Activated T-helper 1 cell treated with Interleukin-2 at 50 U/mL for 16 hours (primary cell): ENCODE data around the gene WNT7B.

Source experiments
- DNase-seq: peaks from one replicate; pipeline ENCODE4 v3.0.0-alpha.2; 2020; ENCODE audit warnings: low read depth

WNT7B gene

DNA sequence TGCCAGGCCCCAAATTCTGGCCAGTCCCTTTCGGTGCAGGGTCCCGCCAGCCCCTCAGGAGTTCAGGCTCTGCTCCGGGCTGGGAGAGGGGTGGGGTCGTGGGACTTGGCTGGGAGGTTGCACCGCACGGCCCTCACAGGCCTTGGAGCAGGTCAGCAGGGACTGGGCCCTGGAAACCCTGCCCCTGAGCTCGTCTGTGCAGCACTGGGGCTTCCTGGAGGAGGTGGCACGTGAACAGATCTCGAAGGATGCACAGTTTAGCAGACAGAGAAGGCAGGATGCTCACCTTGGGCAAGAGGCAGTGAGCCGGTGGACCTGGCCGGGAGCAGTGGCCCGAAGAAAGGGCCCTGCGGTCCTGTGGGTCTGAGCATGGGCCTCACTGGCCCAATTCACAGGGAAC lies 70.0 kb downstream of the WNT7B start:
- DNase-seq: no peak

DNA sequence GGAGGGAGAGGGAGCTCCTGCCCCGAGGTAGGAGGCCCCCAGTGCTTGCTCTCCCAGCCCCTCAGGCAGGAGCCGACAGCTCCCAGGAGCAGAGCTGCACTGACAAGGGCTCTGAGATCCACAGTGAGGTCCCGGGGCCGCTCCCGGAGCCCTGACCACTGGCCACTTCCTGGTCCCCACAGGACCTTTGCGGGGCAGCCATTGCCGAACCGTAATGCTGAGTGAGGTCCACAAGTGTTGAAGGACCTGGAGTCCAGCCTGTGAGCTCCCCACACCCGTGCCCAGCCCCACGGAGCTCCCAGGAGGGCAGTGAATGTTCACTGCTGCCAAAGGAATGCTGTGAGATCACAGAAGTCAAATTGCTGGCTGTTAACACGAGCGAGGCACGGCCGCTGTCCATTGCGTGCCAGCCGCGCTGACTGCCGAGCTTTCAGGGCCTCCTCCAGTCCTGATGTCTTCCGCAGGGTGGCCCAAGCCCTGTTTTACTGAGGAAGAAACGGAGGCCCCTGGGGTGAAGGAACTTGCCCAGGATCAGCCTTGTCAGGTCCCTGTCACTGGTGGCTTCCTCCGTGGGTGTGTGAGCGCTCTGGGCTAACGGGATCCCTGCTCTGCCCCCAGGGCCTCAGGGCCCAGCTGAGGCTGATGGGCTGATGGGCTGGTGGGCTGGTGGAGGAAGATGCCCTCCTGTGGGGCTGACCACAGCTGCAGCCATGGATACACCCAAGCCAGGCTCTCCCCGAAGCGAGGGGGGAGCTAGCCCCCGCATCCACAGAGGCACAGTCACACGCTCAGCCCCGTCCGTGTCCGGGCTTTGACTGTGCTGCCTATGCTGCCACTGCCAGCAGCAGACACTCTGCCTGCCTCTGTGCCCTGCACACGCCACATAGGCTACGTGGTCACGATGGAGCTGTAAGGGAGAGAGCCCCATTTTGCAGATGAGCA lies 70.8 kb downstream of the WNT7B start:
- no peak for DNase-seq

DNA sequence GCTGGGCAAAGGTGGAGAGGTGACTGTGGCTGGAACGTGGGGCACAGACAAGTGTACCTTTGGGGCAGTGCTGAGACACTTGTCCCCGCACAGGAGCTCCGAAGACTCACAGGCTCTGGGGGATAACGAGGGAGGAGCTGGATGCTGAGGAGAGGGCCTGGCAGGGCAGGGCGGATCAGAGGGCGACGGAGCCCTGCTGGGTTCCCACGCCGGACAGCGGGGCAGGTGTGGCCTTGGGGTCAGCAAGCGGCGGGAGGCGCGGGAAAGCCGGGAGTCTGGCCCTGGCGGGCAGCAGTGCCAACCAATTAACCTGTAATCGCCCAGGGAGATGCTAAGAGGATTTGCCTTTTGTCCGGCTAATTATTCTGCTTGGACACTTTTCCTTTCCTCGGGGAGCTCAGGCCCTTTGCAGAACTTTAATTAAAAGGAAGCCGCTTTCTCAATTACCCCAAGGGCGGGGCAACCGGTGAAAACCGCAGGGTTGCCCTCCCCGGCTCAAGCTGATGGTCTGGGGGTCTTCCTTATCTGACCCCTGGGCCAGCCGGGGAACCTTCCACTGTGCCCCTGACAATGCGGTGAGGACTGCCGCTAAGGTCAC lies 71.5 kb downstream of the WNT7B start:
- no peak for DNase-seq

DNA sequence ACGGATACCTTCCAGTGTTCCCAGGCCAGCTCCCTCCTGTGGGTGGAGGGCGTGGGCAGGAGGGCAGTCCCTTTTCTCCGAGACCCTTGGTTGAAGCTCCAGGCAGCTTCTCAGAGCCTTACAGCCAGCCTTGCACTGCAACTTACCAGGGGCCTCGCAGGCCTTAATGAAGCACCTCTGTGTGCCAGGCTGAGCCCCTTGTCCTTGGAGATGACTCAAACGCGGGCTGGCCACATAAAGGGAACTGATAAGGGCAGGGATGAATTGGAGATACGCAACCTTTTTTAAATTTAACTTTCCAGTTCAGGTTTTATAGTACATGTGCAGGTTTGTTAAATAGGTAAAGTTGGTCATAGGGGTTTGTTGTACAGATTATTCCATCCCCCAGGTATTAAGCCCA lies 72.7 kb downstream of the WNT7B start:
- DNase-seq: no peak

DNA sequence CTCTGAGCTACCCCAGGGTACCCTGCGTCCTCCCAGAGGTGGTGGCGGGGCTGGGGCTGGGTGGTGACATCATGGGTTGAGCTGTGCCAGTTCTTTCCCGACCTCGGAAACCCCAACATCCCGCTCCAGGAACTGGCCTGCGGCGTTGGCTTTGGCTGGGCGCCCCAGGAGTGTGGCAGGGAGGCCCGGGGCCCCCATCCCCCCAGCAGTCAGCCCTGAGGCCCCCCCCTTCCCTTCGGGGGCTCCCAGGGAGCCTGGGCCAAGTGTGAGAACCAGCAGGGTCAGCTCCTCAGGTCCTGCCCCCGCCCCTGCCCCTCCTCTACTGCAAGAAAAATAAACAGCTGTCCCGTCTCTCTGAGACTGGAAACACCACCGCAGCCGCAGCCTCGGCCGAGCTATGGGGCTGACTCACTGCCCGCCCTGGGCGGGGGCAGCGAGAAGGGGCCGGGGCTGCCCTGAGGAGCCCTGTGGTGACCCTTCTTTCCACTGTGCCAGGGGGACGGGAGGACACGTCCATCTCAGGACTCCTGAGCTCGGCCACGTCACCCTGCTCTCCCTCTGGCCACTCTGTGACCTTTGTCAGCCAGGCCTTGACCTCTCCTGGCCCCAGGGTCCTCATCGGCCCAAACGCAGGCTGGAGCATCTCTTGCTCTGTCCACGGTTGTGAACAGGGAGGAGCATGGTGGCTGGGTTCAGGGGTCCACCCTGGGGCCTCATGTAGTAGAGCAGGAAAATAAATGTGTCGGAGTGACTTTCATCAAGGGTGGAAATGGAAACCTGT lies 73.4 kb downstream of the WNT7B start:
- no peak for DNase-seq

DNA sequence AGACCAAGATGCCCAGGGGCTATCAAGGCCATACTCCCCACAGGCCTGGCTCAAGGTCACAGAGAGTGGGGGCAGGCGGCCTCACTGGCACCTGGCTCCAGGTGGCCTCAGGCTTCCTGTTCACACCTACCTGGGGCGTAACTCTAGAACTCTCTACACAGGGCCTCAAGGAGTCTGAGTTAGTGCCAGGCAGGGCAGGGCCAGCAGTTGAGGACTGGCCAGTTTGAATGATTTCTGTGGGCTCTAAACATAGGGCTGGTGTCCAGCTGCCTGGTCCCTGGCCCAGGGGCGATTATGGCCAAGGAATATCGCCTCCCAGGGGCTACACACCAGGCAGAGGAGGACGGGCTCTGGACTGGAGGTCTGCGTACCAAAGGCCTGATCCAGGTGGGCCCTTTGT lies 79.2 kb downstream of the WNT7B start:
- DNase-seq: no peak

DNA sequence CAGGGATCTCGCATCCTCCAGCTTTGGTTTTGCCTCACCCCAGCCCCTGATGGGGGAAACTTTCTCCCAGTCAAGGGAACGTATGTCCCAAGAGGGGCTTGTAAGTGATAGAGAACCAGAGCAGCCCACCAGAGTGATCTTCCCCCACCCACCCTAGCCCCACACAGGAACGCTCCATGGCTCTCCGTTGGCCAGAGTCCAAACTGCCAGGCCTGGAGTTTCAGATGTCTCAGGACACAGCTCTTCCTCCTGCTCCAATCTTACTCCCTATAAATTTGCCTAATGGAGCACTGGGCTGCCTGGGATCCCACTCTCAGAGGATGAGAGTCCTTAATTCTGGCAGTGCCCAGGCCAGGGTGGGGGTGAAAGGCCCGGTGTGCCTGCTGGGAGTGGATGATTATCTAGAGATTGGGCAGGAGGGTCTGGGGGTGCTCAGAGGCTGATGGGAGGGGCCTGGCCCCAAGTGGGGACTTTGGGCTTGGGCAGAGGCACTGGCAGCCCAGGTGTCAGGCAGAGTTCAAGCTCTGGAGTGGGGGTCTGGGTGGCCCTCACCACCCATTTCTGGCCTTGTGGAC lies 79.9 kb downstream of the WNT7B start:
- DNase-seq: no peak

DNA sequence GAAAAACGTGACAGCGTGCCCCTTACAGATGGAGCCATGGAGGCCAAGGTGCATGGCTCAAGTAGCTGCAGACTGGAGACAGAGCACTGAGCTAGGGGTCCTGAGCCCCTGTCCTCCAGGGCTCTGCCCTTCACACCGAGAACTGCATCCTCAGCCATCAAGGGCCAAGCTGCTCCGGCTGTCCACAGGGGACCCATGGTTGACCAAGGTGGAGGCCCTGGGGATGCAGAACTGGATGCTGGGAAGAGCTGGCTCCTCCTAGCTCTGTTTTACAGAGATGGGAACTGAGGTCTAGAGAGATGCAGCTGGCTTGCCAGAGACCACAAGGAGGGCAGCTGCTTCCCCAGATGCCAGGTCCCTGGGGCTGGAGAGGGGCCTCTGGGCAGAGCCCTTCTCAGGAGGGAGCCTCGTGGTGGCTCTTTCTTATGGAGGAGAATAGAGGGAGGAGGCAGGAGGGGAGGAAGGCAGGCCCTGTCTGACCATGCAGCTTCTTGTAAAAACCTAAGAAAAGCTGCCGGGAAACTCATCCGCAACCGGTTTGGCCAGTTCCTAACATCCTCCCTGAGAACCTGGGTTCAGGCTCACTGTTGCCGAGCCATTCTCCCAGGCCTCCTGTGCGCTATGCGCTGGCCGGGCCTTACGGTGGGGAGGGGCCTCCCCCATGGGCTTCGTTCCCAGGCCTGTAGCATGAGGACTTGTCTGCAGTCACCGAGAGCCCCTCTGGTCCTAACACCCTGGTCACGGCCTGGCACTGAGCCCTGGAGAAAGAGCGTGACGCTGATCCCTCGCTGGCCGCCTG lies 80.6 kb downstream of the WNT7B start:
- DNase-seq: no peak

DNA sequence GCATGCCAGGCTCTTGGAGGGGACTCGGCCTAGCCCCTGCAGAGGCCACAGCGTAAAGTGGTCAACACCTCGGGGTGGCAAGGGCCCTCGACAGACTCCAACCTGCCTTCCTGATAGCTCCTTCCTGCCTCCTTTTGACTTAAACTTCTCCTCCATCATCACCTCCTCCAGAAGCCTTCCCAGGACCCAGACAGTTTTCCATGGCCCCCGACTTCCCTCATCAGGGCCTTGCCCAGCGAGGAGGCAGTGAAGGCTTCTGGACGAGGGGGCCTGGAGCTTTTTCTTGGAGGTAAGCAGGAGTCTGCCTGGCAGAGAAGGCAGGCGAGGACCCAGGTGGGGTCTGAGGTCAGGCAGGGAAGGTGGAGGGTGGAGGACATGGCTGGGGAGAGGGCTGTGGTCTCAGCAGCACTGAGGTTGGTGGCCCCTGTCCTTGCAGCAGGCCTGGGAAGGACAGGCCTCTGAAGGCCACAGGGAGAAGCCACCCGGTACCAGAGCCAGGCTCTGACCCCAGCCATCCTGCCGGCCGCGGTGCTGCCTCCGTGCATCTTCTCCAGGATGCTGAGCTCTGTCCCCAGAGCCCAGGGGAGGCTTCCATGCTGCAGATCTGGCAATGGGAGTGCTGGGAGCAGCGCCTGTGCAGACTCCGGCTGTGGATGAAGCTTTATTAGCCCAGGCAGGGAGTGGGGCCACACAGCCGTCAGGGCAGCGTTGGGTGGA lies 81.4 kb downstream of the WNT7B start:
- DNase-seq: no peak

DNA sequence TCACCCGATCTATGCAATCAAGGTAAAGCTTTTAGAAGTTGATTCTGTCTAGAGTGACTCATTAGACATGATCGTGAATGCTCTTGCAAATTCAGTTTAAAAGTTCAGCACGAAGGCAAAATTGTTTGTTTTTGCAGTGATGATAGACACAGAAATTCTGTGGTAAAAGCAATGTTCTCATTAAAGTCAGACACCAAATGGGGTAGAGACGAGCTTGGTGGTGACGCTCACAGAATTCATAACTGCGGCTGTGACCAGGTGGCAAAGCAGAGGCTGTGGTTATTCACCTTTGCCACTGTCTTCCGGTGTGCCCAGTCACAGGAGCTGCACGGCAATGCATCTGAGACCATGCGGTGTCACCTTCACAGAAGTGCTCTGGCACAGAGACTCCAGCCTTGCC lies 83.4 kb downstream of the WNT7B start:
- no peak for DNase-seq

DNA sequence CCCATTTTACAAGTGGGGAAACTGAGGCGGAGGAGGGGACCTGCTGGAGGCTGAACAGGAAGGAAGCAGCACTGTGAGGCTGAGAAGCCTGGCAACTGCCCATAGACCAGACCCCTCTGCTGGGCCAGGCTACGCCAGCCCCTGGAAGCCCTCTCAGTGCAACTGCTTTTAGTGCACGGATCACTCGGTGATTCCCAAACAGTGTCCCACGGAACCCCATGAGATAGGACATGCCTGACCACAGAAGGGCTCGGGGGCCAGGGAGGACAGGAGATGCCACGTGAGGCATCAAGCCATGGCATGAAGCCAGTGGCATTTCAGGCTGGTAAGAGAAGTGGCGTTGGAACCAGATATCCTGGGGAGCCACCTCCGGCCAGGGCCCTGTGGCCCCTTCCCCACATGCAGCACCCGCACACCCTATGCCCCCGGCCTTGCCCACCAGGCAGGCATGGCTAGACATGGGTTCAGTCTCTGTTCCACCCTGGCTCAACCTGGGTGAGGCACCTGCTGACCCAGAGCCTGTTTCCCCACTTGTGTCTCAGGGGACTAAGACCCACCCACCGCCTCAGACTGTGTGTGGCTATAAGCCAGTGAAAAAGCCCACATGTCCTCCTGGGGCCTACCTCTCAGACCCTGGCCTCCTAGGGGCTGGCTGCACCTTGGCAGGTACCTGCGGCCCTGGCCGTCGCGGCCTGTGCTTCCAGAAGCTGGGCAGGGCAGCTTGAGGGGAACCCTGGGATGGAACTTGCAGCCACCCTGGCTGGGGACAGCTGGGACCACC lies 84.1 kb downstream of the WNT7B start:
- no peak for DNase-seq

DNA sequence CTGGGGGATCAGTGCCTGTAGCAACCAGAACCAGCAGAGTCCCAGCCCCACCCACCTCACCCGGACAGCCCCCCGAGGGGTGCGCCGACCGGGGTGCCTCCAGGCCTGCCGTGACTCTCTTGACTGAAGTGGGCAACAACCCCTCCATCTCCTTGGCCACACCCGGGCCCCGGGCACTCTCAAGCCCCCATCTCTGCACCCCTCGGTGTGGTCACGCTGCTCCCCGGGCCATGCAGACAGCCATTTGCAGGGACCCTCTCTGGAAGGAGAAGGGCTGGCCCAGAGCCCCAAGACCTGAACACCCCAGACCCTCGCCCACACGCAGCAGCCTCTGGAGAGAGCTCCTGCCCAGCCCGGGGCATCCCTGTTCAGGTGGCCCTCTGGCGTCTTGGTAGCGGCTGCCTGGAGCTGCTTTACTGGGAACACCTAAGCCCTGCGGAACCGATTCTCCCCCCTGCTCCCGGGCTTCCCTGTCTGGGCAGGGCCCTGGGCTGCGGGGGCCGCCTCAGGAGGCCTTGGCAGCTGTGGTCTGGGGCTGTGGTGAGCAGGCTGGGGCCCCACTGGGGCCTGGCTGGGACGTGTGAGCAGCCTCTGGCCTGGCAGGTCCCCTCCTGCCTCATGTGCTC lies 84.9 kb downstream of the WNT7B start:
- no peak for DNase-seq

DNA sequence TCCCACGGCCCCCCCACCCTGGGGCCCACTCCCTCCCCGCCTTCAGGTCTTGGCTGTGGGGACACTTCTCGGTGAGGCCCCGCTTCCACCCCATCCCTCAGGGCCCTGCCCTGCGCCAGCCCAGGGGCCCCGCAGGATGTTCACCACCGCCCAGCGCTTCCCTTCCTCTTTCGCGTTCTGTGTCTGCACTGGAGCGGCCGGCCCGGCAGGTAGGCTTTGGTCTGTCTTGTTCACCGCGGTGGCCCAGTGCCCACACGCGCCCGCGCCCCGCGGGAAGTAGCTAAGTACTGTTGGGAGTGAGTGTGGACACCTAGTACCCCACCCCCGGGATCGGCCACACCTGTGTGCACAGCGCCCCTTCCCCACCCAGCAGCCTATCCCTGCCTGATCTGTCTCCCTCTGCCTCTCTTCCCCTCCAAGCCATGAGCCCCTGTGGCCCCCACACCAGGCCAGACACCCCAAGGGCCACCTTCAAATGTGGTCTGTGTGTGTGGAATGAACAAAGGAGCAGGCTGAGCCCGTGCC lies 85.4 kb downstream of the WNT7B start:
- no peak for DNase-seq

DNA sequence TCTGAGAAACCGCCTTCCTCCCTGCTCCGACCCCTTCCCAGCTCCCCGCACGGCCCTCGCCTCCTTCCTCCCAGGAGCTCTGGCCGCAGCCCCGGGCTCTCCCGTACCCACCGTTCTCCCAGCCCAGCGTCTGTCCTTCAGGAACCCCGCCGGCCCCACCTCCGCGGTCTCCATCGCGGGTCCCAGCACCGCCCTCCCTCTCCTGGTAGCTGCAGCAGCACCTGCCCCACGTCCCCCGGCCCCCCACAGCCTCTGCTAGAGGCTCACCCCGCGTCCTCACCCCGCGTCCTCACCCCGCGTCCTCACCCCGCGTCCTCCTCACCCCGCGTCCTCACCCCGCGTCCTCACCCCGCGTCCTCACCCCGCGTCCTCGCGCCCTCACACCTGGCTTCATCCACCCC lies 85.9 kb downstream of the WNT7B start:
- DNase-seq: no peak

DNA sequence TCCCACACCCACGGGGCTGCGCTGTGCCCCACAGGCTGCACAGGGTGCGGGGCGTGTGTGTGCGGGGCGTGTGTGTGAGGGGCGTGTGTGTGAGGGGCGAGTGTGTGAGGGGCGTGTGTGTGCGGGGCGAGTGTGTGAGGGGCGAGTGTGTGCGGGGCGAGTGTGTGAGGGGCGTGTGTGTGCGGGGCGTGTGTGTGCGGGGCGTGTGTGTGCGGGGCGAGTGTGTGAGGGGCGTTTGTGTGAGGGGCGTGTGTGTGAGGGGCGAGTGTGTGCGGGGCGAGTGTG lies 86.7 kb downstream of the WNT7B start:
- no peak for DNase-seq

DNA sequence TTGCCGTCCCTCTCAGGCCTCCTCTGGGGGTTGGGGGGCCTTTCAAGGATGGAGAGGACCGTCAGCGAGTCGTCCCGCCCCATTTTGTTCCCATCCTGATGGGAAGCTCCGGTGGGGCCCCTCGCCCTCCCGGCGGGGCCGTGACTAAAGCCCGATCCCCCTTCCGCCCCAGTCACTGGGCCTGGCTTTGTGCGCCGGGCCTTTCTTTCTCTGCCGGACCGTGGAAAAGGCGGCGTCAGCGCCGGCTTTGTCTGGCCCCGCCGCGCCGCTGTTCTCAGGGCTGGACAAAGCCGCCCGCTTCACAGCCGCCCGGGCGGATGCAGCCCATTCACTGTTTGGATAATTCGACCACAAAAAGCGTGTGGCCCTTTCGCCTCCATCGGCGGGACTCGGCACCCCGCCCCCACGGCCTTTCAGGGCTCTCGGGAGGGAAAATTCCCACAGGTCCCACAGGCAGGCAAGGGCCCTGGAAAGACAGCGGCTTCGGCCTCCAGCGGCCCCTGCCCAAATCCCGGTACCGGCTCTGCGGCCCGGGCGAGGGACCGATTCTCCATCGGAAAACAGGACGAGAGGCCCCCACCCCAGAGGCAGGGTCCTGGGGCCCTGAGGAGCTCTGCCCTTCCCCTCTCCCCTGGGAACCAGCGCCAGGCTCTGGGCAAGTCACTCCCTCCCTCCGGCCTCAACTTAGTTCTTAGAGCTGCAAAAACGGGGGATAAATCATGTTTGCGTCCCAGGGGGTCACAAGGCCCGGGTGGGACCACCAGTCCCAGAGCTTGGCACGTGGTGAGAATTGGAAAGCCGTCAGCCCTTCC lies 87.2 kb downstream of the WNT7B start:
- no peak for DNase-seq

DNA sequence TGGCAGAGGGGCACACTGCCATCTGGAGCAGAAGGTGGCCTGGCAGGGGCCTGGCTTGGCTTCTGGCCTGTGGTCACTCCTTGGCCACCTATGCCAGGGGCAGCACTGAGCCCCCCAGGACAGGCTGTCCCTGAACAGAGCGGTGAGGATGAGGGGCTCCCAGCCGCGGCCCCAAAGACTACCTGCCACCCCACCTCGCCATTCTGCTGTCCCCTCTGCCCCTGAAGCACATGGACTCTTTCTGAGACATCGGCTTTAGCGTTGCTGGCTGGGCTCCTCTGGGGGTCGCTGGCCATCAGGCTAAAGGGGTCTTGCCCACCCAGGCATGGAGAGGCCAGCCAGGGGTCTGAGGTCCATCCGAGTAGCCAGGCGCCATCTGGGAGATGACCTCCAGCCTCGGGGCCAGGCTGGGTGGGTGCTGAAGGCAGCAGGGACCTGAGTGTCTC lies 87.8 kb downstream of the WNT7B start:
- no peak for DNase-seq

DNA sequence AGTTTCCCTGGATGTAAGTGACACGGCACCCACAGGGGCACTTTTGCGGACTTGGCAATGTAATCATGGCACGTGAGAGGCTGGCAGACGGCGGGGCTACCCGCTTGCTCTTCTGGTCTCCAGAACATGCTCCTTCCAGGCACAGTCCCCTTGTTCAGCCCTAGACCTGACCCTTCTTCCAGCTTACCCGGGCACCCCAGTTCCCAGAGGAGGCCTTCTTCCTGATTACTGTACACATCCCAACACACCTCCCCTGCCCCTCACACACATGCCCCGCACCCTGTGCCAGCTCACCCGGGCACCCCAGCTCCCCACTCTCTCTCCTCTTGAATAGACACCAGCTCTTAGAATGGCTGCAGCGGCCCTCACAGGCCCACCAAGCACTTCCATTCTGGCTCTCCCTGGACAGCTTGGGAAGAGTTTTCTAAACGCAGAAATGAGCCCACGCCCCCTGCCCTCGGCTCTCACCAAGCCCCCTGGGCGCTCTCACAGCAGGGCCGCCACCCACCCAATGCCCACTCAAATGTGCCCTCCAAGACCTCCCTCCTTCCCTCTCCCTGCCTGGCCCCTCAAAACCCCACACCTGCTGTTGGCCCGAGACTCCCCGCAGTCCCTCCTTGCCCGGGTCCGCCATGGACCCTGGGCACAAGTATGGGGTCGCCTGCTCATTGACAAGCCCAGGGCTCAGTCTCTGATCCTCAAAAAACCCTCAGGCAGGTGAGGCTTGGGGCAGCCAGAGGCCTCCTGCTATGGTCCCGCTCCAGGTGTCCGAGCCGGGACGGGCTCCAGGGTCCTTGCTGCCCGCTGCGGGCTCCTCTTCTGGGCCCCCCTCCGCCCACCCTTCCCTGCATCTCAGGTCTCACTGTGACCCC lies 88.5 kb downstream of the WNT7B start:
- DNase-seq: no peak
